Suprapubic skin (tissue), 4 donors: Measurements from ENCODE around the gene NT5DC3. TPM values are rescaled to one million over a fixed set of nuclear protein-coding genes. Genes with fewer than 3 reads are reported as not detected.

Experiments used
- DNase-seq, 2 donors: peaks; one replicate each; pipeline ENCODE4 v3.0.0-alpha.2; 2019; ENCODE audit warnings: low spot score in 2 of 2
- H3K27ac ChIP-seq: fragments of 200-600 bp; sonication (generic); one replicate; pipeline ENCODE4 v1.5.1; 2019
- H3K27me3 ChIP-seq: fragments of 200-600 bp; sonication (generic); one replicate; pipeline ENCODE4 v1.5.1; 2019
- H3K36me3 ChIP-seq: fragments of 200-600 bp; sonication (generic); one replicate; pipeline ENCODE4 v1.5.1; 2019
- H3K4me1 ChIP-seq: fragments of 200-600 bp; sonication (generic); one replicate; pipeline ENCODE4 v1.5.1; 2019
- H3K4me3 ChIP-seq: fragments of 200-600 bp; sonication (generic); one replicate; pipeline ENCODE4 v1.5.1; 2019; ENCODE audit warnings: mild to moderate bottlenecking
- H3K9me3 ChIP-seq: fragments of 200-600 bp; sonication (generic); one replicate; pipeline ENCODE4 v1.5.1; 2019
- EP300 ChIP-seq: sonication (generic); formaldehyde crosslinking; IDR thresholded peaks from one replicate; pipeline ENCODE4 v1.6.1; 2017; ENCODE audit warnings: antibody characterized with exemption
- POLR2A ChIP-seq, 2 donors: fragments of 450-650 bp; IDR thresholded peaks; one replicate each; pipeline ENCODE4 v1.6.1; 2017; ENCODE audit warnings: antibody characterized with exemption in 2 of 2, mild to moderate bottlenecking in 2 of 2, moderate library complexity in 2 of 2
- POLR2AphosphoS5 ChIP-seq, 3 donors: sonication (generic); formaldehyde crosslinking; IDR thresholded peaks; one replicate each; pipeline ENCODE4 v1.6.1; 2017; ENCODE audit warnings: antibody characterized with exemption in 3 of 3
- WGBS: methylation state at CpG from one replicate; pipeline ENCODE4 v1.1.5; 2018; 5-methylcytosine and 5-hydroxymethylcytosine counted together
- total RNA-seq, 4 donors: library from RNA; depleted of rRNA; stranded (reverse); fragments of >200 nt; gene quantifications; one replicate each; pipeline ENCODE4 v1.1.0, GENCODE V29; 2016
- TF ChIP-seq, protein P1 (sequence below), 2 donors: fragments of 200-600 bp in 1 of 2; fragments of 450-650 bp in 1 of 2; sonication (generic) in 1 of 2; IDR thresholded peaks; one replicate each; pipeline ENCODE4 v1.5.1; 2016 to 2019; ENCODE audit warnings: antibody characterized with exemption in 2 of 2, mild to moderate bottlenecking in 1 of 2, moderate library complexity in 1 of 2

NT5DC3 gene
- total RNA-seq, 4 donors from 2014 or later = 4.2 to 6.5 (median 5.0) TPM

DNA sequence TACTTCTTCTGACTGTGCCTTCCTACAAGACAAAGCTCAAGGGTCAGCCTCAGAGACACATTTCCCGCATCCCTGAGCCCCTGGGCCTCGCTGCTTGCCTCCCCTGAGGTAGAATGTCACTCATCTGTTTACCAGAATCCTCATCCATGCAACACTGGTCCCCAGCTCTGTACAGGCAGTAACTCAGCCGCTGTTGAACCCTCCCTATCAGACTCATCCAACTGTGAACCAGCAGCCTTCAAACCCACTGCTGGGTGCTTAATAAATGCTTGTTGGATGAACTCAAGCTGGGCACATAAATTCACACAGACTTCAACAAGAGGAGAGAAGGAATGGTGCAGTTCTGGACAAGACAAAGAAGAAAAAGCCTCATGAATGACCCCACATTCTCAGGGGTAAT is 6.1 kb downstream of the NT5DC3 start:
- Histone ChIP-seq H3K27ac (no peak overlapping the region), H3K9me3 (peaks cover 3% of the 10 kb centered on the region), H3K36me3 (no peaks in the 10 kb centered on the region), H3K4me3 (no peak overlapping the region), H3K27me3 (no peaks in the 10 kb centered on the region), H3K4me1 (peaks cover 11% of the 10 kb centered on the region)
- WGBS = 90% methylated on average over 3 of the region's 3 CpGs
- DNase-seq = no peak
- TF ChIP-seq, protein P1, sequence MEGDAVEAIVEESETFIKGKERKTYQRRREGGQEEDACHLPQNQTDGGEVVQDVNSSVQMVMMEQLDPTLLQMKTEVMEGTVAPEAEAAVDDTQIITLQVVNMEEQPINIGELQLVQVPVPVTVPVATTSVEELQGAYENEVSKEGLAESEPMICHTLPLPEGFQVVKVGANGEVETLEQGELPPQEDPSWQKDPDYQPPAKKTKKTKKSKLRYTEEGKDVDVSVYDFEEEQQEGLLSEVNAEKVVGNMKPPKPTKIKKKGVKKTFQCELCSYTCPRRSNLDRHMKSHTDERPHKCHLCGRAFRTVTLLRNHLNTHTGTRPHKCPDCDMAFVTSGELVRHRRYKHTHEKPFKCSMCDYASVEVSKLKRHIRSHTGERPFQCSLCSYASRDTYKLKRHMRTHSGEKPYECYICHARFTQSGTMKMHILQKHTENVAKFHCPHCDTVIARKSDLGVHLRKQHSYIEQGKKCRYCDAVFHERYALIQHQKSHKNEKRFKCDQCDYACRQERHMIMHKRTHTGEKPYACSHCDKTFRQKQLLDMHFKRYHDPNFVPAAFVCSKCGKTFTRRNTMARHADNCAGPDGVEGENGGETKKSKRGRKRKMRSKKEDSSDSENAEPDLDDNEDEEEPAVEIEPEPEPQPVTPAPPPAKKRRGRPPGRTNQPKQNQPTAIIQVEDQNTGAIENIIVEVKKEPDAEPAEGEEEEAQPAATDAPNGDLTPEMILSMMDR (IDR thresholded peaks at IDR 0.05) = no peak
- TF ChIP-seq POLR2A (IDR thresholded peaks at IDR 0.05) = no peak
- no peak for TF ChIP-seq POLR2AphosphoS5 (IDR thresholded peaks at IDR 0.05)
- TF ChIP-seq EP300 = no peak

DNA sequence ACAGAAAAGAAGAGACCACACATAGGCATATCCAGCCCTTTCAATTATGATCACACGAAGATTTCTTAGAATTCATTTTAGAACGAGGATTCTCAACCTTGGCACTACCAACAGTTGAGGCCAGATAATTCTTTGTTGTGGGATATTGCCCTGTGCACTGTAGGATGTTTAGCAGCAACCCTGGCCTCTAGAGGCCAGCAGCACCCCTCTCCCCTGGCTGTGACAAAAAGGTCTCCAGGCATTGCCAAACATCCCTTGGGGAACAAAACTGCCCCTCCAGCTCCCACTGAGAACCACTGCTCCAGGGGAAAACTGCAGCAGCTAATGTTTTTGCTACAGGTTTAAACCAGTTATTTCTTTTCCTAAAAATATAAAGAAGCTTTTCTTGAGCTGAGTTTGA is 7.1 kb downstream of the NT5DC3 start:
- H3K27ac ChIP-seq = no peak overlapping the region
- no peak overlapping the region for H3K4me3 ChIP-seq
- H3K27me3 ChIP-seq = no peaks in the 10 kb centered on the region
- DNase-seq = no peak
- H3K36me3 ChIP-seq = no peaks in the 10 kb centered on the region
- WGBS = 53% methylated on average over 2 of the region's 2 CpGs
- peaks cover 3% of the 10 kb centered on the region for H3K9me3 ChIP-seq
- H3K4me1 ChIP-seq = peaks cover 11% of the 10 kb centered on the region
- TF ChIP-seq, protein P1 (IDR thresholded peaks at IDR 0.05) = no peak
- no peak for TF ChIP-seq POLR2A (IDR thresholded peaks at IDR 0.05)
- TF ChIP-seq EP300 = no peak
- no peak for TF ChIP-seq POLR2AphosphoS5 (IDR thresholded peaks at IDR 0.05)

DNA sequence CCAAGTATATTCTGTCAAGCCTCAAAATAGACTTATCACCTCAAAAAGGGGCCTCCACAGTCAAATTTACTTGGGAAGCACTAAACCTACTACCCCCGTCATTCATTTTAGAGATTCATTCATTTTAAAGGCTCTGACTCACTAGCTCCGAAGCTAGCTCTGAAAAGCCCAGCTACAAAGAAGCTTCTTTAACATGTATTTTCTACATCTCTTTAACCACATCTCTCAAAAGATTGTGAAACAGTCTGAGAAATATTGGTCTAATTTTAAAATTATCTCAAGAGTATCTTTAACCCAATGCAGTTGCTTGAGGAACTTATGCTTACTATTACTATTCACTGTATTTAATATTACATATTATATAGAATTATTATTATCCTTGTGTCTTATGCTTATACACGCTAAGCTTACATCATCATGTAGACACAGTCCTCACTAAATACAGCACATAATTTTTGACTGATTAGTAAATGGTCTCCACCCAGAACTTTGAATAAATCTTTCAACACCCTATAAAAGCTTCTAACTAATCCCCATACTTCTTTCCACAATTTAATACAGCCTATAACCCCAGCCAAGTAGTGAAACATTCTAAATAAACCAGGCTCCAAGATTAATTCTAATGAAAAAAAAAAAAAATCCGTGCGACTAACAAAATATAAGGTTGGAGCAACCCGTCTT is 7.8 kb downstream of the NT5DC3 start:
- H3K4me1 ChIP-seq = peaks cover 11% of the 10 kb centered on the region
- no peak overlapping the region for H3K27ac ChIP-seq
- H3K9me3 ChIP-seq = peaks cover 3% of the 10 kb centered on the region
- H3K4me3 ChIP-seq = no peak overlapping the region
- TF ChIP-seq, protein P1 (IDR thresholded peaks at IDR 0.05) = no peak
- TF ChIP-seq POLR2AphosphoS5 (IDR thresholded peaks at IDR 0.05) = no peak
- TF ChIP-seq POLR2A (IDR thresholded peaks at IDR 0.05) = no peak
- TF ChIP-seq EP300 = no peak
- no peak for DNase-seq
- 63% methylated on average over 6 of the region's 6 CpGs for WGBS
- H3K27me3 ChIP-seq = no peaks in the 10 kb centered on the region
- no peaks in the 10 kb centered on the region for H3K36me3 ChIP-seq

DNA sequence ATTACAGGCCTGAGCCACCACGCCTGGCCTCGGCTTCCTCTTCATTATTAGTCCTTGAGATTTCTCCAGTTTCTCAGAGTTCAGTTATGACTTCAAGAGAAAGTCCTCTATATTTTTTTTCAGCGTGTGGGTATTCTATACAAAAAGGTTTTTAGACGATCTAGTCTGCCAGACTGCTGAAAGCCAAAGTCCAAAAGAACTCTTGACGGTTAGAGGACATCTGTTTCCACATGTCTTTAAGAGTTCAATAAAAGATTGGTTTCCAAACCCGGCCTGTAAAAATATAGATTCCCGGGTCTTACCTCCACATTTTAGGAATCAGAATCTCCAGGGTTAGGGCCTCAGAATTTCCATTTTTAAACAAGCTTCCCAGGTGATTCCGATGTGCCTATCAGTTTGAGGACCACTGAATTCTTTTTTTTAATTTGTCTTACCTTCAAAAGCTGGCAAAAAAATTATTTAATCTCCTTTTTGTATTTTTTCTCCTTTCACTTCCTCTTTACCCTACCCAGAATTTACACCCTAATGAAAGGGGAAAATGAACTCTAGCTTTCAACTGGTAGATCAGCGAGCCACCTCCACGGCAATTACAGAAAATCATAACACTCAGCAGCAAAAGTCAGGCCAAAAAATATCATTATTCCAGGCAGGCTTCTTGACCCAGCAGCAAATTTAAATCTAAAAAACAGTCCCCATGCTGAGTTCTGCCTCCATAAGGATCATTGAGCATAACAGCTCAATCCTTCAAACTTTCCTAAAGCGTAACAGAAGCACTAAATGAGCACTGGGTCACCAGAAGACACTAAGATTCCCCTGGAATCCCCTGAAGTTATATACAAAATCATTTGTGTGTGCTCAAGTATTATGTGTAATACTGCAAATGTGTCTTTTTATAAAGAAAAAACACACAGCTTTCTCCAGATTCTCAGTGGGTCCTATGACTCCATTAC is 8.7 kb downstream of the NT5DC3 start:
- H3K27ac ChIP-seq = no peak overlapping the region
- TF ChIP-seq EP300 (no peak), POLR2A (IDR thresholded peaks at IDR 0.05) (no peak), POLR2AphosphoS5 (IDR thresholded peaks at IDR 0.05) (no peak)
- TF ChIP-seq, protein P1 (IDR thresholded peaks at IDR 0.05) = no peak
- H3K9me3 ChIP-seq = peaks cover 3% of the 10 kb centered on the region
- no peak for DNase-seq
- no peak overlapping the region for H3K4me3 ChIP-seq
- WGBS = 89% methylated on average over 11 of the region's 11 CpGs
- no peaks in the 10 kb centered on the region for H3K27me3 ChIP-seq
- peaks cover 13% of the 10 kb centered on the region for H3K4me1 ChIP-seq
- no peaks in the 10 kb centered on the region for H3K36me3 ChIP-seq

DNA sequence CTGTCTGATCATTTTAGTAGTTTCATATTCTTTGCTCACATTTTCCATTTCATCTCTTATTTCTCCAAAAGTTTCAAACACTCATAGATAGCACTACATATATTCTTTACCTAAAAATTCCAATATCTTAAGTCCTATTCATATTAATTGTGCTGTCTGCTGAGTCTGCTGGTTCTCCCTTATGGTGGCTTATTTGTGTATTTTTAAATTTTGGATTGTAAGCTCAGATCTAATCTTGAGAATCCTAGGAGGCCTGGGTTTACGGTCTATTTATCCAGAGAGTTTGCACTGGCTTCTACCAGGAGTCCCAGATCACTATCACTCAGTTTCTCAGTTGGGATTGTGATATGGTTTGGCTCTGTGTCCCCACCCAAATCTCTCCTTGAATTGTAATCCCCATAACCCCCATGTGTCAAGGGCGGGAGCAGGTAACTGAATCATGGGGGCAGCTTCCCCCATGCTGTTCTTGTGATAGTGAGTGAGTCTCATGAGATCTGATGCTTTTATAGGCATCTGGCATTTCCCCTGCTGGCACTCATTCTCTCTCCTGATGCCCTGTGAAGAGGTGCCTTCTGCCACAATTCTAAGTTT is 10.2 kb downstream of the NT5DC3 start:
- Histone ChIP-seq H3K4me1 (peaks cover 13% of the 10 kb centered on the region), H3K9me3 (peaks cover 3% of the 10 kb centered on the region), H3K27me3 (no peaks in the 10 kb centered on the region), H3K36me3 (no peaks in the 10 kb centered on the region), H3K4me3 (no peak overlapping the region), H3K27ac (no peak overlapping the region)
- no peak for DNase-seq
- 89% methylated on average over 2 of the region's 2 CpGs for WGBS
- TF ChIP-seq POLR2A (IDR thresholded peaks at IDR 0.05) (no peak), EP300 (no peak), POLR2AphosphoS5 (IDR thresholded peaks at IDR 0.05) (no peak)
- TF ChIP-seq, protein P1 (IDR thresholded peaks at IDR 0.05) = no peak
